ENCODE results near the gene MND1.
"Not testable (repeated sequence)": the region's sequence is repeated elsewhere in the genome, so short reads cannot be mapped to it uniquely, and the experiment has no call there.

The MND1 gene

DNA sequence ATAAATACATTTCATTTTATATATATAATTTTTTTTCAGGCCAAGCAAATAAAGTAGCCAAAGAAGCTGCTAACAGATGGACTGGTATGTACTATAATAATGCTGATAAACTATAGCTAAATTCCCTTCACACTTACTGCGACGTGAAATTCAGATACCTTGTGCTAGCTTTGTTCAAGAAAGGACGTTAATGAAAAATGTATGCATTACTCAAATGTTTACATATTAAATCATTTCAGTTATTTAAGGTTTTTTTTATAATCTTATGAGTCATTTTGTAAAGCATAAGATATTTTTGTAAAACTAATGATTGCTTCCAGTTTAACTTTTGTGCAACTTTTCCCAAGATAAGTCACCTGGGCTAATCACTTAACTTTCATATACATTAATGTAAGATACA, 64.4 kb downstream of the MND1 start:
- DNase-seq: no peak

- no peak for DNase-seq
Measured at GRCh38 chr4:153409412-153409811, 64.9 kb downstream of the MND1 start.

GRCh38 chr4:153409924-153410501, 65.5 kb downstream of the MND1 start:
- DNase-seq: no peak

DNA sequence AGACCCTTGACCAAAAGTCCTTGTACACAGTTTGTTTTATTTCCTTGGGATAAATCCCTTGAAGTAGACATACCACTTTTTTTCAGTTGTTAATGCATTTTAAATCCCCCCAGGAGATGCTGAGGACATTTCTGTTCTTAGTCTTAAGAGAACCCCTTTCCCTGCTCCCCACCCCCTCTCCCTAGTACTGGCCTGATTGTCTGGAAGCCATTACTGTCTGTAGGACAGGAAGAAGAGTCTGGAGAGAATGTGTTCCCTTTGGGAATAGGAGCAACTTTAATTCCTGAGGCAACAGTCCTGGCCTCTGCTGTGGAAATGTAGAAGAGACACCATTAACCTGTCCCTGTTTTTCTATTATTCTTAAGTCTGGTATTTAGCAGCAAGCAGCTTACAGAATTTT, 69.4 kb downstream of the MND1 start:
- DNase-seq: no peak

DNA sequence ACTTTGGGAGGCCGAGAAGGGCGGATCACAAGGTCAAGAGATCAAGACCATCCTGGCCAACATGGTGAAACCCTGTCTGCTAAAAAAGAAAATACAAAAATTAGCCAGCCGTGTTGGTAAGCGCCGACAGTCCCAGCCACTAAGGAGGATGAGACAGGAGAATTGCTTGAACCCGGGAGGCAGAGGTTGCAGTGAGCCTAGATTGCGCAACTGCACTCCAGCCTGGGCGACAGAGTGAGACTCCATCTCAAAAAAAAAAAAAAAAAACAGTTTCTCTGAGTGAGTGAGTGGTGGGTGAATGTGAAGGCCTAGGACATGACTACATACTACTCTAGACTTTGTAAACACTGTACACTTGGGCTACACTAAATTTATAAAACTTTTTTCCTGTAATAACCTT, 72.0 kb downstream of the MND1 start:
- DNase-seq: not testable (repeated sequence)

GRCh38 chr4:153418121-153418520, 73.6 kb downstream of the MND1 start:
- DNase-seq: no peak

GRCh38 chr4:153418558-153418957, 74.1 kb downstream of the MND1 start:
- no peak for DNase-seq

DNA sequence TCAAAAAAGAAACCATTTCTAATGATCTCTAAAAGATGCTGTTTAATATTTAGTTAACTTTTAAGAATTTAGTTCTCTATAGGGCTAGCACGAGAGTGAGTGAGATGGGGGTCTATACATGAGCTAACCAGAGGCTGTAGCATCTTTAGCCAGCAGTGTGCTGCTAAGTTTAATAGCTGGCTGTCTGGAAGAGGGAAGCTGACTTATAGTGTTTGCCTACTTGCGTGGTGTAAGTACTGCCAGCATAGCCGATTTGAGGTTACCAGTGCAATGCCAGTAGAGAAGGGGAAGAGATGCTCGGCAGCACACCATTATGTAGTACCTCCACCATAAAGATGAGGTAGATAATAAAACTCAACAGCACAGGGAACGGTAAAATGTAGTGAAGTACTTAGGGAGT, 74.5 kb downstream of the MND1 start:
- DNase-seq: no peak

GRCh38 chr4:153419673-153420278, 75.3 kb downstream of the MND1 start:
- DNase-seq: no peak

- DNase-seq: no peak
Measured at GRCh38 chr4:153420361-153420760, 75.9 kb downstream of the MND1 start.

DNA sequence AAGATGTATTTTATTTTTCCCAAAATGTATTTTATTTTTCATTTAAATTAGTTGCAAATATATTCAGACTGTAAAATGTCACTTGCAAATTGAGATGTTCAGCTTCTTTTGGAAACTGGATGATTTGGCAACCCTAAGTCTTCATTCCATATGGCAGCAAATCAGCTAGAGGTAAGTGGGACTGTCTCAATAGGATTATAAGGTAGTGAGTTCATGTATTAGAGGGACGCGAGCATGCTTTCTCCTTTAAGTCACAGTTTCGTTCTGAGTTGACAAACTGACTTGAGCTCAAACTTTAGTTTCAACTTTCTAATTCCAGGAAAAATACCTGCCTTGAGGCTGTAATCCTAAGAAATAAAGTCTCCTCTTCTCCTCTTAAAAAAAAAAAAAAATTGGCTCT, 77.5 kb downstream of the MND1 start:
- DNase-seq: no peak

GRCh38 chr4:153426207-153426885, 81.9 kb downstream of the MND1 start:
- DNase-seq: peak; percentile 6

DNA sequence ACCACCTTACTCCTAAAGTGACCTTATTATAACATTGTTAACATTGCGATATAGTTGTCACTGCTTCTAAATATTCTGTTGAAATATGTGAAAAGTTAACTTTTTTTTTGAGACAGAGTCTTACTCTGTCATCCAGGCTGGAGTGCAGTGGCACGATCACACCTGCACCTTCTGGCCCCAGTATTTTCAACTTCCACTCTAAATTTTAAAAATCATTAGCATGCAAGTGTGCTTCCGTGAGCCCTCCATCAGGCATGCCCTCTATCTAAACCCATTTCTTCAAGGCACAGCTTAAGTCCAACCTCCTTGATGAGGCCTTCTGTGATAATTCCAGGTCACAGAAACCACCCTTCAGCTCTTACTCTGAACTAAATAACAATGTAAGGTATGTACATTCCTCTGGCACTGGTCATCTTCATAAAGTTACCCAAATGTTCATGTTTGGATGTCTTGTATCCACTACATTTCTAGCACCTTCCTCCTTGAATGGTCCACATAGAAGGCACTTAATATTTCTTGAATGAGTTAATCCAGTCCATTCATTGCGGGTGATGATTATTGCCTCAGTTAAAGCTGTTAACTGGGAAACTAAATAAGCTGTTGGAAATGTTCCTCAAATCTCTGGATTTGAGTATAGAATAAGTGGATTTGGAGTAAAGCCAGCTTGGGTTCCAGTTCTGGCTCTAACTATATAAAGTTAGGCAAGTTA, 83.0 kb downstream of the MND1 start:
- no peak for DNase-seq

DNA sequence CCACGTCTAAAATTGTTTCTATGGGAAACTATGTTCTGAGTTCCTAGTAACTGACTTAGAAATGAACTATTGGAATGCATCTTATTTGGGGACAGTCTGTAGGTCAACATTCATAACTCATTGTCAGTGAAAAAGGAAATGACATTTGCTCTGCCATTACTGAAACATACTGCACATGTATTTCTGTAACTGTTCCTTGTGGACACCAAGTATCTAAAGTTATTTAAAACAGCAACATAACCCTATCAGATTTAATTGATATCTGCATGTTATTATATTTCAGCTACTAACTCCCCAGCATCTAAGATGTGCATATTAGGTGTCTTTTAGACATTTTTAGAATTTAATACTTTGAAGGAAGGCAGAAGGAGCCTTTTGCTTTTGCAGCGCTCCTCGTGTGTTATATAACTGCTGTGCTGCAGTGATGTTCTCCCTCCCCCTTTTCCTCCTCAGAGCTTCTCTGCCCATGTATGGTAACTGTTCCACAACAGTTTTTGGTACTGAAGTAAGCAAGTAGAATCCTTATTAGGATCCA, 84.5 kb downstream of the MND1 start:
- no peak for DNase-seq

GRCh38 chr4:153432965-153433753, 88.7 kb downstream of the MND1 start:
- peak; percentile 49 for DNase-seq

- no peak for DNase-seq
Measured at GRCh38 chr4:153433754-153434105, 89.2 kb downstream of the MND1 start.

GRCh38 chr4:153434190-153434589, 89.7 kb downstream of the MND1 start:
- DNase-seq: no peak

DNA sequence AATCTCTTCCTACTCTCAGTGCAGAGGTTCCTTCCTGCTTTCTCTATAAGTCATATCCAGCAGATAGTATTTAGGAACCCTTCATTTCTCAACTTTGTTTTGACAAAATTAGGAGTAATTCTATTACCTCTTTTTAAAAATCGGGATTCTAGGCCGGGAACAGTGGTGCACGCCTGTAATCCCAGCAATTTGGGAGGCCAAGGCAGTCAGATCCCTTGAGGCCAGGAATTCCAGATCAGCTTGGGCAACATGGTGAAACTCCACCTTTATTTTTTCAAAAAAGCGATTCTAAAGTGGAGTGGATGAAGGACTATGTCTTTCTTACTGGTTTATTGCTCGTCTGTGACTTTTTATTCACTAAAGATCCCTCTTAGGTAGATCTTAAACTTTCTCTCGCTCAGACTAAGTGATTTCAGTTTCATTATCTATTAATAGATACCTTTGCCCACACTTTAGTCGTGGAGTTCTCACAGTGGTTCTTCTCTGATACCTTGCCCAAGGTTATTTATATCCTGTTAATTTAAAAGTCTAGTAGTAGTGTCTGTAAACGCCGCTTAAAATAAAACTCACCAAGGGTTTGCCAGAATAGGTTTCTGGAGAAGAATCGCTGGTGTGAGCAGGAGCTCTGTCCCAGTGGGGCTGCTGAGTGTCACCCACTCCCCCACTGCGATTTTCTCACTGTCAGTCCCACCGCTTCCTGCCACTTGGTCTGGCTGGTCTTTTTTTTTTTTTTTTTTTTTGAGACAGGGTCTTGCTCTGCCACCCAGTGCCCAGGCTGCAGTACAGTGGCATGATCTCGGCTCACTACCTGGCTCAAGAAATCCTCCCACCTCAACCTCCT, 94.6 kb downstream of the MND1 start:
- DNase-seq: peak; percentile 7

DNA sequence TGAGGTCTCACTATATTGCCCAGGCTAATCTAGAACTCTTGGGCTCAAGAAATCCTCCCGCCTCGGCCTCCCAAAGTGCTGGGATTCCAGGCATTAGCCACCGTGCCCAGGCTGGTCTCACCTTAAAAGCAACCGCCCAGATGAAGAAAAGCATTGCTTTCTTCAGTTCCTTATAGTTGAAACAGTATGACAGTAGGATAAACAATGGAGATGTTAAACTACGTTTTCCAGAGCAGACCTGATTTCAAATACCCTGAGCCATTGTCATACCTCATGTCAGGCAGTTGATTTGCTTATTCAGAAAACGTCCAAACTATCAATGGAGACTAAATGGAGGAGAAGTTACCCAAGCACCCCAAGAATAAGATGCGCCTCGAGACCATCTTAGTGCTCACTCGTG, 95.3 kb downstream of the MND1 start:
- no peak for DNase-seq

GRCh38 chr4:153440475-153440874, 96.0 kb downstream of the MND1 start:
- no peak for DNase-seq

GRCh38 chr4:153447175-153447905, 102.9 kb downstream of the MND1 start:
- DNase-seq: no peak
